ENCODE measurements around the gene GUCA2A. TPM values are rescaled to one million over a fixed set of nuclear protein-coding genes. Genes with fewer than 3 reads are reported as not detected.

GUCA2A gene
- polyA plus RNA-seq, 1 of the 3 experiments (the other 2 are of a cell fraction): not detected

GRCh38 chr1:42141978-42142377 lies 22.6 kb downstream of the GUCA2A start (continued):
- TF ChIP-seq FOSL2 (IDR thresholded peaks at IDR 0.05; ENCODE audit: borderline replicate concordance, low read depth) (no peak), EP300 (IDR thresholded peaks at IDR 0.05; ENCODE audit: borderline replicate concordance in 1 of 2, low read depth in 1 of 2, low read length in 1 of 2) (no peak), JUND (IDR thresholded peaks at IDR 0.05) (no peak), USF1 (IDR thresholded peaks at IDR 0.05; ENCODE audit: borderline replicate concordance, low read depth) (no peak)
- TF ChIP-seq, protein P1, sequence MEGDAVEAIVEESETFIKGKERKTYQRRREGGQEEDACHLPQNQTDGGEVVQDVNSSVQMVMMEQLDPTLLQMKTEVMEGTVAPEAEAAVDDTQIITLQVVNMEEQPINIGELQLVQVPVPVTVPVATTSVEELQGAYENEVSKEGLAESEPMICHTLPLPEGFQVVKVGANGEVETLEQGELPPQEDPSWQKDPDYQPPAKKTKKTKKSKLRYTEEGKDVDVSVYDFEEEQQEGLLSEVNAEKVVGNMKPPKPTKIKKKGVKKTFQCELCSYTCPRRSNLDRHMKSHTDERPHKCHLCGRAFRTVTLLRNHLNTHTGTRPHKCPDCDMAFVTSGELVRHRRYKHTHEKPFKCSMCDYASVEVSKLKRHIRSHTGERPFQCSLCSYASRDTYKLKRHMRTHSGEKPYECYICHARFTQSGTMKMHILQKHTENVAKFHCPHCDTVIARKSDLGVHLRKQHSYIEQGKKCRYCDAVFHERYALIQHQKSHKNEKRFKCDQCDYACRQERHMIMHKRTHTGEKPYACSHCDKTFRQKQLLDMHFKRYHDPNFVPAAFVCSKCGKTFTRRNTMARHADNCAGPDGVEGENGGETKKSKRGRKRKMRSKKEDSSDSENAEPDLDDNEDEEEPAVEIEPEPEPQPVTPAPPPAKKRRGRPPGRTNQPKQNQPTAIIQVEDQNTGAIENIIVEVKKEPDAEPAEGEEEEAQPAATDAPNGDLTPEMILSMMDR (IDR thresholded peaks at IDR 0.05): no peak

DNA sequence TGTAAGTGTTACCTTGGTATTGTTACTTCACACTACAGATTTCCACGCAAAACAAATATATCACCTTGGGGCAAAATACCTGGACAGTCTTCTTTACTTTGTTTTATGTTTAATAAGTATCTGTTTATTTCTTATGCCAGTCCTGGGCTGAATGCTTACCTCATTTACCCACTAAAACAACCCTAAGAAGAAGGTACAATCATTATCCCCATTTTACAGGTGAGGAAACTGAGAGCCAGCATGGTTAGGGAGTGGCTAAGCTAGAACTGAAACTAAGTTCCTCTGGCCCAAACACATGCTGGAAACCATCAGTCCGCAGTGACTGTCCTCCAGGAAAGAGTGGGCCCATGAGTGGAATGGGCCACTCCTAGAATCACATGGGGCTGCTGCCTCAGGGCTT lies 24.4 kb downstream of the GUCA2A start:
- no peak overlapping the region for H3K4me3 ChIP-seq (ENCODE audit: low read depth in 2 of 2, low read length in 1 of 2)
- no peaks in the 10 kb centered on the region for H3K9me2 ChIP-seq
- DNase-seq: no peak
- peaks cover 6% of the 10 kb centered on the region; the same call in 1 of the 2 replicates for H3K27me3 ChIP-seq (ENCODE audit: insufficient read depth)
- no peaks in the 10 kb centered on the region for H3F3A ChIP-seq (replicated peaks; ENCODE audit: insufficient read depth)
- no peaks in the 10 kb centered on the region for H3K36me3 ChIP-seq (replicated peaks in 1 of 2; ENCODE audit: control insufficient read depth in 1 of 2, insufficient read depth in 2 of 2, low read length in 1 of 2)
- no peaks in the 10 kb centered on the region for H3K79me2 ChIP-seq (ENCODE audit: insufficient read depth)
- no peak overlapping the region for H2AFZ ChIP-seq (ENCODE audit: low read depth)
- TF ChIP-seq RFX5 (IDR thresholded peaks at IDR 0.05; ENCODE audit: low read length): no peak
- TF ChIP-seq, protein P2, sequence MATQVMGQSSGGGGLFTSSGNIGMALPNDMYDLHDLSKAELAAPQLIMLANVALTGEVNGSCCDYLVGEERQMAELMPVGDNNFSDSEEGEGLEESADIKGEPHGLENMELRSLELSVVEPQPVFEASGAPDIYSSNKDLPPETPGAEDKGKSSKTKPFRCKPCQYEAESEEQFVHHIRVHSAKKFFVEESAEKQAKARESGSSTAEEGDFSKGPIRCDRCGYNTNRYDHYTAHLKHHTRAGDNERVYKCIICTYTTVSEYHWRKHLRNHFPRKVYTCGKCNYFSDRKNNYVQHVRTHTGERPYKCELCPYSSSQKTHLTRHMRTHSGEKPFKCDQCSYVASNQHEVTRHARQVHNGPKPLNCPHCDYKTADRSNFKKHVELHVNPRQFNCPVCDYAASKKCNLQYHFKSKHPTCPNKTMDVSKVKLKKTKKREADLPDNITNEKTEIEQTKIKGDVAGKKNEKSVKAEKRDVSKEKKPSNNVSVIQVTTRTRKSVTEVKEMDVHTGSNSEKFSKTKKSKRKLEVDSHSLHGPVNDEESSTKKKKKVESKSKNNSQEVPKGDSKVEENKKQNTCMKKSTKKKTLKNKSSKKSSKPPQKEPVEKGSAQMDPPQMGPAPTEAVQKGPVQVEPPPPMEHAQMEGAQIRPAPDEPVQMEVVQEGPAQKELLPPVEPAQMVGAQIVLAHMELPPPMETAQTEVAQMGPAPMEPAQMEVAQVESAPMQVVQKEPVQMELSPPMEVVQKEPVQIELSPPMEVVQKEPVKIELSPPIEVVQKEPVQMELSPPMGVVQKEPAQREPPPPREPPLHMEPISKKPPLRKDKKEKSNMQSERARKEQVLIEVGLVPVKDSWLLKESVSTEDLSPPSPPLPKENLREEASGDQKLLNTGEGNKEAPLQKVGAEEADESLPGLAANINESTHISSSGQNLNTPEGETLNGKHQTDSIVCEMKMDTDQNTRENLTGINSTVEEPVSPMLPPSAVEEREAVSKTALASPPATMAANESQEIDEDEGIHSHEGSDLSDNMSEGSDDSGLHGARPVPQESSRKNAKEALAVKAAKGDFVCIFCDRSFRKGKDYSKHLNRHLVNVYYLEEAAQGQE (IDR thresholded peaks at IDR 0.05; ENCODE audit: low read depth, low read length): no peak
- no peak for TF ChIP-seq RCOR1 (IDR thresholded peaks at IDR 0.05; ENCODE audit: low read length)
- no peak for TF ChIP-seq FOXJ3 (CRISPR knock-in tag; IDR thresholded peaks at IDR 0.05)
- TF ChIP-seq TCF12 (IDR thresholded peaks at IDR 0.05): no peak
- 54% methylated on average over 2 of the region's 2 CpGs for WGBS (ENCODE audit: low lambda C conversion rate)
- no peak overlapping the region for H3K27ac ChIP-seq (ENCODE audit: low read depth in 2 of 2, low read length in 1 of 2)
- POLR2A ChIA-PET: no interaction called here
- H4K20me1 ChIP-seq (ENCODE audit: insufficient read depth): no peaks in the 10 kb centered on the region
- H3K4me1 ChIP-seq (ENCODE audit: control insufficient read depth in 1 of 2, insufficient read depth in 2 of 2, low read depth in 1 of 2, low read length in 1 of 2): no peaks in the 10 kb centered on the region
- H3K4me2 ChIP-seq: no peak overlapping the region
- no peak overlapping the region for H3K9ac ChIP-seq
- CTCF ChIA-PET: no interaction called here
- H3K9me3 ChIP-seq: no peaks in the 10 kb centered on the region
